ENCODE results near the gene ARL14EP. TPM values are rescaled to one million over a fixed set of nuclear protein-coding genes. Genes with fewer than 3 reads are reported as not detected.

ARL14EP gene
- total RNA-seq, 1 experiment from 2014 or later: 25.3 TPM

DNA sequence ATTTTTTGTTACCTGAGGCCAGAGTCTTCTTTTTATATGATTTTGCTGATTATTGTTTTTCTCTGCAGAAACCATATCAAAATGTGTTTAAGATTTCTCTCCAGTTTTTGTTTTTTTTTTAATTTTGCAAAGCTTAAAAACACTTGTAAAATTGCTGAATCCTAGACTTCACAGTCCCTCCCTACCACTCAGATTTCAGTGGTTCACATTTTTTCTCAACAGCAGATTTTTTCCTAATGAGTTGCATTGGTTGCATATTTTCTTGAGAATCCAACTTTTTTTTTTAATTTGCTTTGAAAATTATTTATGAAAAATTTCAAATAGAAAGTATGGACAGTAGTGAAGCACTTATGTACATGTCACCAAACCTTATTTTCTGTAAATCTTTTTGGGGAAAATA, 5.8 kb downstream of the ARL14EP start:
- no peaks in the 10 kb centered on the region for H3K9me3 ChIP-seq (ENCODE audit: control insufficient read depth in 1 of 2, insufficient read depth in 1 of 2, low read depth in 1 of 2, low read length in 2 of 2)
- peaks cover 5% of the 10 kb centered on the region in 2 experiments; a peak in 3 of 4 replicates for H3K4me1 ChIP-seq (ENCODE audit: control insufficient read depth in 1 of 2, insufficient read depth in 2 of 2, low read length in 2 of 2)
- no peak overlapping the region for H2AFZ ChIP-seq (ENCODE audit: low read depth, low read length, poor library complexity, severe bottlenecking)
- CTCF ChIA-PET: no interaction called here
- no peak overlapping the region for H3K27ac ChIP-seq (ENCODE audit: low read depth, low read length)
- no peak overlapping the region for H3K9ac ChIP-seq (ENCODE audit: low read length)
- peaks cover 90% of the 10 kb centered on the region for H3K79me2 ChIP-seq (ENCODE audit: insufficient read depth, low read length)
- H3K4me2 ChIP-seq (ENCODE audit: low read length): no peak overlapping the region
- no peak overlapping the region for H3K4me3 ChIP-seq (replicated peaks in 1 of 2; ENCODE audit: low read depth in 1 of 2, low read length in 2 of 2)
- TF ChIP-seq JUND (IDR thresholded peaks at IDR 0.05): no peak
- TF ChIP-seq EZH2phosphoT487 (IDR thresholded peaks at IDR 0.05; ENCODE audit: borderline replicate concordance): no peak
- TF ChIP-seq, protein P1, sequence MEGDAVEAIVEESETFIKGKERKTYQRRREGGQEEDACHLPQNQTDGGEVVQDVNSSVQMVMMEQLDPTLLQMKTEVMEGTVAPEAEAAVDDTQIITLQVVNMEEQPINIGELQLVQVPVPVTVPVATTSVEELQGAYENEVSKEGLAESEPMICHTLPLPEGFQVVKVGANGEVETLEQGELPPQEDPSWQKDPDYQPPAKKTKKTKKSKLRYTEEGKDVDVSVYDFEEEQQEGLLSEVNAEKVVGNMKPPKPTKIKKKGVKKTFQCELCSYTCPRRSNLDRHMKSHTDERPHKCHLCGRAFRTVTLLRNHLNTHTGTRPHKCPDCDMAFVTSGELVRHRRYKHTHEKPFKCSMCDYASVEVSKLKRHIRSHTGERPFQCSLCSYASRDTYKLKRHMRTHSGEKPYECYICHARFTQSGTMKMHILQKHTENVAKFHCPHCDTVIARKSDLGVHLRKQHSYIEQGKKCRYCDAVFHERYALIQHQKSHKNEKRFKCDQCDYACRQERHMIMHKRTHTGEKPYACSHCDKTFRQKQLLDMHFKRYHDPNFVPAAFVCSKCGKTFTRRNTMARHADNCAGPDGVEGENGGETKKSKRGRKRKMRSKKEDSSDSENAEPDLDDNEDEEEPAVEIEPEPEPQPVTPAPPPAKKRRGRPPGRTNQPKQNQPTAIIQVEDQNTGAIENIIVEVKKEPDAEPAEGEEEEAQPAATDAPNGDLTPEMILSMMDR (IDR thresholded peaks at IDR 0.05 in 2 of 3, conservative IDR thresholded peaks at IDR 0.05 in 1 of 3; ENCODE audit: borderline replicate concordance in 1 of 3, insufficient read depth in 1 of 3, low read depth in 2 of 3, low read length in 2 of 3): no peak
- TF ChIP-seq ZNF274 (IDR thresholded peaks at IDR 0.05; ENCODE audit: low read depth, low read length): no peak
- TF ChIP-seq SIN3A (IDR thresholded peaks at IDR 0.05; ENCODE audit: low read depth): no peak
- no peak for TF ChIP-seq EGR1 (IDR thresholded peaks at IDR 0.05; ENCODE audit: low read depth)
- TF ChIP-seq FOSL1 (IDR thresholded peaks at IDR 0.05; ENCODE audit: low read depth): no peak
- no peak for TF ChIP-seq POLR2A (IDR thresholded peaks at IDR 0.05; ENCODE audit: borderline replicate concordance, extremely low read depth, insufficient read depth, insufficient read length)
- no peak for TF ChIP-seq POLR2AphosphoS5 (IDR thresholded peaks at IDR 0.05; ENCODE audit: low read depth, low read length)
- TF ChIP-seq RAD21 (IDR thresholded peaks at IDR 0.05; ENCODE audit: low read depth): no peak
- TF ChIP-seq ZFX (IDR thresholded peaks at IDR 0.05): no peak
- no peak for TF ChIP-seq CBX3 (IDR thresholded peaks at IDR 0.05; ENCODE audit: low read depth)
- 0 out of 2 replicates have a peak, but pooled peaks cover 13% of the 10 kb centered on the region for H4K20me1 ChIP-seq (ENCODE audit: insufficient read depth)
- ATAC-seq (no peak), DNase-seq (ENCODE audit: low read depth, low spot score) (no peak)
- BruUV-seq (replicated peaks): no TSS peak
- intact Hi-C loops (cut with micrococcal nuclease): no loop called here
- peaks cover 11 to 16% of the 10 kb centered on the region in 2 experiments; a peak in 3 of 4 replicates for H3K36me3 ChIP-seq (ENCODE audit: control insufficient read depth in 1 of 2, insufficient read depth in 2 of 2, low read length in 2 of 2)
- H3K9me2 ChIP-seq (ENCODE audit: insufficient read depth): no peaks in the 10 kb centered on the region
- POLR2A ChIA-PET: no interaction called here
- H3K27me3 ChIP-seq (ENCODE audit: insufficient read depth, low read length): no peaks in the 10 kb centered on the region
- RAD21 ChIA-PET (ENCODE audit: low non-redundant PET in 1 of 2, low total read pairs in 2 of 2, uncharacterized antibody in 2 of 2, unreplicated experiment in 2 of 2): no interaction called here
